Measurements from ENCODE around the gene TMPRSS11A.

The TMPRSS11A gene

DNA sequence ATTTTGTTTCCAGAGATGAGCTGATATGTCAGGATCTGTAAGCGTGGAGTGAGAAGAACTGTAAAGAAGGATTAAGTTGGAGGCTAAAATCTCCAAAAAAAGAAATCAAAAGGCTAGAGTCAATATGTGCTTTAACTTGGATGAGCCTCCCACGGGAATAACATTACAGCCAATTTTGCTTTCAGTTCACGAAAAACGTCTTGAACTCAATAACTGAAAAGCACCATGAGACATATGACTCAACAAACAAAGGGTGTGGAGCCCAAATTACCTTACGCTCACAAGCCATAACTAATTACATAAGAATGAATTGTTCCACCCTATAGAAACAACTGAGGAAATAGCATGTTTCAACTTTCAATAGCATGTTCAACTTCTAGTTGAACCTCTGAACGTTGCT is 101.8 kb downstream of the TMPRSS11A start:
- no peak for DNase-seq

Measured in stimulated activated CD4-positive, alpha-beta T cell treated with anti-CD3 and anti-CD28 coated beads, Interleukin-2, amount 100 ng/mL, for 24 hours (primary cell).